Measurements from ENCODE around the gene OPTC. TPM values are rescaled to one million over a fixed set of nuclear protein-coding genes. Genes with fewer than 3 reads are reported as not detected.

Gene OPTC
- total and polyA plus RNA-seq, 9 donors = 0.08 TPM; not detected in 8

- Histone ChIP-seq H3K9me3 (no peaks in the 10 kb centered on the region), H3K27ac (no peak overlapping the region), H3K4me3 (no peak overlapping the region), H3K27me3 (no peaks in the 10 kb centered on the region), H3K4me1 (ENCODE audit: insufficient read depth) (no peaks in the 10 kb centered on the region), H3K36me3 (no peaks in the 10 kb centered on the region)
- TF ChIP-seq POLR2A (IDR thresholded peaks at IDR 0.05) = no peak
- TF ChIP-seq, protein P1, sequence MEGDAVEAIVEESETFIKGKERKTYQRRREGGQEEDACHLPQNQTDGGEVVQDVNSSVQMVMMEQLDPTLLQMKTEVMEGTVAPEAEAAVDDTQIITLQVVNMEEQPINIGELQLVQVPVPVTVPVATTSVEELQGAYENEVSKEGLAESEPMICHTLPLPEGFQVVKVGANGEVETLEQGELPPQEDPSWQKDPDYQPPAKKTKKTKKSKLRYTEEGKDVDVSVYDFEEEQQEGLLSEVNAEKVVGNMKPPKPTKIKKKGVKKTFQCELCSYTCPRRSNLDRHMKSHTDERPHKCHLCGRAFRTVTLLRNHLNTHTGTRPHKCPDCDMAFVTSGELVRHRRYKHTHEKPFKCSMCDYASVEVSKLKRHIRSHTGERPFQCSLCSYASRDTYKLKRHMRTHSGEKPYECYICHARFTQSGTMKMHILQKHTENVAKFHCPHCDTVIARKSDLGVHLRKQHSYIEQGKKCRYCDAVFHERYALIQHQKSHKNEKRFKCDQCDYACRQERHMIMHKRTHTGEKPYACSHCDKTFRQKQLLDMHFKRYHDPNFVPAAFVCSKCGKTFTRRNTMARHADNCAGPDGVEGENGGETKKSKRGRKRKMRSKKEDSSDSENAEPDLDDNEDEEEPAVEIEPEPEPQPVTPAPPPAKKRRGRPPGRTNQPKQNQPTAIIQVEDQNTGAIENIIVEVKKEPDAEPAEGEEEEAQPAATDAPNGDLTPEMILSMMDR (IDR thresholded peaks at IDR 0.05) = no peak
- TF ChIP-seq EP300 (IDR thresholded peaks at IDR 0.05) = no peak
- intact Hi-C loops (cut with DNase I) = loop anchor here in 1 of 4 donors (10.0 kb wide), 1 partner anchor 77 kb away; the partner anchor contains the start of gene ATP2B4
- DNase-seq = no peak
- WGBS, 3 donors = 81 to 87% (median 87%) methylated on average over 8 of the region's 8 CpGs
These were observed 53.9 kb downstream of the OPTC start for GRCh38 chr1:203547771-203548421.

DNA sequence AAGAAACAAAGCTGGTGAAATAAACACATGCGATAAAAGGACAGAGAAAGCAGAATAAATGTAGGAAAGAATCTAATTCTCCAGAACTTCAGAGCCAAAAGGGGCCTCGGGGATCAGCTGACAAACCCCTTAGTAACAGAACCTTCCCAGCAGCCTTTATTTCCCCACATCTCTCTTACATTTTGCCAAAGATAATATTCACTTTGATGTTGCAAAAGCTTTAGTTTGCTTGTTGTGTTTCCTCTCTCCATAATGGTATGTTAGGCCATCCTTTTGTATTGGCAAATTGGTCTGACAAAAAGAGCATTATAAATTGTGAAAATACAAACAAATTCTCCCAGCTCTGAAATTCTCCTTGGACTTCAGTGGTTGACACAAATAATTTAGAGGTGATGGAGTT lies 54.9 kb downstream of the OPTC start:
- 45 to 52% (median 46%) methylated on average over 2 of the region's 2 CpGs for WGBS, 3 donors
- Histone ChIP-seq H3K4me3 (no peak overlapping the region), H3K9me3 (no peaks in the 10 kb centered on the region), H3K4me1 (ENCODE audit: insufficient read depth) (no peaks in the 10 kb centered on the region), H3K27me3 (no peaks in the 10 kb centered on the region), H3K27ac (no peak overlapping the region), H3K36me3 (no peaks in the 10 kb centered on the region)
- TF ChIP-seq POLR2A (IDR thresholded peaks at IDR 0.05) (no peak), EP300 (IDR thresholded peaks at IDR 0.05) (no peak)
- TF ChIP-seq, protein P1 (IDR thresholded peaks at IDR 0.05) = no peak
- intact Hi-C loops (cut with DNase I) = loop anchor here in 1 of 4 donors (10.0 kb wide), 1 partner anchor 76 kb away; the partner anchor contains the start of gene ATP2B4
- DNase-seq = no peak

DNA sequence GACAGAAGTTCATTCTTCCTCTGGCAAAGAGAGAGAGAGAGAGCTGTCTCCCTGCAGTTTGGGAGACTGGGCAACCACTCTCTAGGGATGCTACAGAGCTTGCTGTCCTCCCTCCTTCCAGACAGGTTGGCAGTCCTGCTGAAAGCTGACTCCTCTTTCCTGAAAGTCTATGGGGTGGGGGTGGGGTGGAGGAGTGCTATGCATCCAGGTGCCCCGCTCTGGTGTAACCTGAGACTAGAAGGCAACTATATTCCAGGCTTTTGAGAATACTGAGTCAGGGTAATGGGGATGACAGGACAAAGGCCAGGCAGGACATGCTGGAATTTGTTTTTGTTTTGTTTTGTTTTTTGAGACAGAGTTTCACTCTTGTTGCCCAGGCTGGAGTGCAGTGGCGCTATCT lies 55.4 kb downstream of the OPTC start:
- no peak overlapping the region for H3K4me3 ChIP-seq
- WGBS, 3 donors = 90 to 100% (median 99%) methylated on average over 2 of the region's 2 CpGs
- no peaks in the 10 kb centered on the region for H3K36me3 ChIP-seq
- H3K27ac ChIP-seq = no peak overlapping the region
- no peaks in the 10 kb centered on the region for H3K4me1 ChIP-seq (ENCODE audit: insufficient read depth)
- intact Hi-C loops (cut with DNase I) = loop anchor here in 1 of 4 donors (10.0 kb wide), 1 partner anchor 75 kb away; the partner anchor contains the start of gene ATP2B4
- no peaks in the 10 kb centered on the region for H3K9me3 ChIP-seq
- TF ChIP-seq, protein P1 (IDR thresholded peaks at IDR 0.05) = no peak
- TF ChIP-seq EP300 (IDR thresholded peaks at IDR 0.05) (no peak), POLR2A (IDR thresholded peaks at IDR 0.05) (no peak)
- no peak for DNase-seq
- no peaks in the 10 kb centered on the region for H3K27me3 ChIP-seq

DNA sequence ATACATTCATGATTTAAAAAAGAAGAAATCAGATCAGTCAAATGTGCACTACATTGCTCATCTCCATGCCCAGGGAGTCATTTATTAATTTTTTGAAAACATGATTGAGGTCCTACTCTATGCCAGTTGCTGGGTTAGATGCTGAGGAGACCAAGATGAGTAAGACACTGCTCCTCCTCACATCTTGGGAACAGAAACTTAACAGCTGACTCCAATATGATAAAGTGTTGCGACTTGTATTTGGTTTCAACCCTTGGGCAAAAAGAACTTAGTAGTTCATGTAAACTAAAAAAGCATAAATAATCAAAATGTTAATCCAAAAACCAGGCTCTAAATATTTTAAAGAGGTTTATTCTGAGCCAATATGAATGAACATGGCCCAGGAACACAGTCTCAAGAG lies 56.9 kb downstream of the OPTC start:
- Histone ChIP-seq H3K4me1 (ENCODE audit: insufficient read depth) (peaks cover 7% of the 10 kb centered on the region), H3K27me3 (no peaks in the 10 kb centered on the region), H3K27ac (no peak overlapping the region), H3K36me3 (no peaks in the 10 kb centered on the region), H3K9me3 (no peaks in the 10 kb centered on the region), H3K4me3 (no peak overlapping the region)
- TF ChIP-seq, protein P1 (IDR thresholded peaks at IDR 0.05) = no peak
- TF ChIP-seq EP300 (IDR thresholded peaks at IDR 0.05) (no peak), POLR2A (IDR thresholded peaks at IDR 0.05) (no peak)
- DNase-seq = no peak
- intact Hi-C loops (cut with DNase I) = no loop called here
- WGBS, 3 donors = 76 to 87% (median 78%) methylated on average over 1 of the region's 1 CpG

Data from ovary (tissue), 9 donors.